ENCODE data around the gene PCCA. TPM values are rescaled to one million over a fixed set of nuclear protein-coding genes. Genes with fewer than 3 reads are reported as not detected.
A peak's percentile ranks its signal among the peaks of the same experiment; 100 is the strongest.

The PCCA gene
- total and polyA plus RNA-seq, 2 of the 13 experiments (the other 11 are each of a cell fraction or from before 2014, with no cell fraction given): 15.0 to 32.2 TPM

DNA sequence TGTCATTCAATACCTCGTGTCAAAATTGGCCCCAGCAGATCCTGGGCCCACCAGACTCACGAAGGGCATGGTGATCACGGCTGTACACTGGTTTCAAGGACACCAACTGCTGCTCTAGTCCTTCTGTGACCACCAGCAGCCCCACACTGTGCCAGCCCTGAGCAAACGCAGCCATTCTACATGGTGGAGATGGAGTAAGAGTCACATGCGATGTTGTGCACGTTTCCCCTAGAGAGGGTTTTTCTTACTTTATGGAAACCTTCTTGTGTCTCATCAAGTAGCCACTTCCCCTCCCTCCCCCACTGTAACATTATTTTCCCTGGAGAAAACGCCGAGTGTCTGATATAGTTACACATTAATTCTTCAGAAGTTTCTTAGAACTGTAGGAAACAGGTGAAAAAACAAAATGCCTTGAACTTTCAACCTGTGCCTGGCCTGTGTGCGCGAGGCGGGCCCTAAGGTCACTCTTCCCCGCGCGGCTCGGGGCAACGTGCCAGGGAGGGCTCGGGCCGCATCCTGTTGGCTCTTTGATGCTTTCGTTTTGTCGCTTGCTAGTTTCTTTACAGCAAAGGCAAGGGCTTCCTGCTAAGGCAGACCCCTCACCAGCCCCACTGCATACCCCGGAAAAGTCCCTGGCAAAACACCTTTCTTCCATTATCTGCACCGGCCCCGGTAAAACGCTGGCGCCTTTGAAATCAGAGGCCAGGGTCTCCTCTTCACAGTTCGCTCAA is 455.1 kb downstream of the PCCA start (continued):
- TF ChIP-seq MNT (IDR thresholded peaks at IDR 0.05) (no peak), TRIM22 (IDR thresholded peaks at IDR 0.05) (no peak), ZNF512B (CRISPR knock-in tag; IDR thresholded peaks at IDR 0.05; ENCODE audit: borderline replicate concordance) (no peak), MAFF (IDR thresholded peaks at IDR 0.05; ENCODE audit: low read depth, low read length) (no peak), RBM22 (optimal IDR thresholded peaks at IDR 0.05; ENCODE audit: low read length) (no peak), UBTF (CRISPR knock-in tag; IDR thresholded peaks at IDR 0.05) (peak; percentile 37; the same call in 1 of the 2 replicates), AKNA (CRISPR knock-in tag; IDR thresholded peaks at IDR 0.05; ENCODE audit: borderline replicate concordance) (no peak), PCBP1 (IDR thresholded peaks at IDR 0.05; ENCODE audit: borderline replicate concordance, low read depth, low read length) (no peak), ESRRA (CRISPR knock-in tag; IDR thresholded peaks at IDR 0.05; ENCODE audit: low read depth) (peak; percentile 59; the same call in 1 of the 2 replicates), KDM2A (CRISPR knock-in tag; IDR thresholded peaks at IDR 0.05; ENCODE audit: borderline replicate concordance, low read depth) (peak; percentile 54), TBX3 (IDR thresholded peaks at IDR 0.05; ENCODE audit: borderline replicate concordance) (no peak), RNF2 (conservative IDR thresholded peaks at IDR 0.05; ENCODE audit: low read depth) (no peak), ZNF644 (CRISPR knock-in tag; IDR thresholded peaks at IDR 0.05; ENCODE audit: low read depth) (no peak), TOPORS (CRISPR knock-in tag; IDR thresholded peaks at IDR 0.05) (no peak)
